Trophoblast cell (in vitro differentiated cells and primary cell): ENCODE data around the gene PEX14.
"Not testable (repeated sequence)": the region's sequence is repeated elsewhere in the genome, so short reads cannot be mapped to it uniquely, and the experiment has no call there.

Experiments used
- DNase-seq, 2 donors: peaks; one replicate each; pipeline ENCODE4 v3.0.0-alpha.2; 2016
- H2AFZ ChIP-seq: 2 replicates; pipeline ENCODE4 v1.6.1; 2013; ENCODE audit warnings: low read length, moderate library complexity, mild to moderate bottlenecking; ENCODE audit not compliant: insufficient read depth, poor library complexity
- H2AK5ac ChIP-seq: 2 replicates; pipeline ENCODE4 v1.6.1; 2013; ENCODE audit warnings: mild to moderate bottlenecking, low read length
- H2BK120ac ChIP-seq: 2 replicates; pipeline ENCODE4 v1.6.1; 2013; ENCODE audit warnings: low read length, mild to moderate bottlenecking, moderate library complexity; ENCODE audit not compliant: insufficient read depth, poor library complexity
- H2BK12ac ChIP-seq: 2 replicates; pipeline ENCODE4 v1.6.1; 2013; ENCODE audit warnings: mild to moderate bottlenecking, low read length, moderate library complexity
- H2BK5ac ChIP-seq: 2 replicates; pipeline ENCODE4 v1.6.1; 2013; ENCODE audit warnings: low read length, low read depth, moderate library complexity, mild to moderate bottlenecking; ENCODE audit not compliant: poor library complexity
- H3K14ac ChIP-seq: 2 replicates; pipeline ENCODE4 v1.6.1; 2013; ENCODE audit warnings: mild to moderate bottlenecking, low read length
- H3K18ac ChIP-seq: 2 replicates; pipeline ENCODE4 v1.6.1; 2013; ENCODE audit warnings: mild to moderate bottlenecking, low read length
- H3K23ac ChIP-seq: 2 replicates; pipeline ENCODE4 v1.6.1; 2013; ENCODE audit warnings: low read length
- H3K27ac ChIP-seq: 2 replicates; pipeline ENCODE4 v1.5.1; 2013; ENCODE audit warnings: low read depth, mild to moderate bottlenecking, inconsistent platforms, low read length, moderate library complexity
- H3K27me3 ChIP-seq: 2 replicates; pipeline ENCODE4 v1.6.1; 2013; ENCODE audit warnings: inconsistent platforms, mild to moderate bottlenecking, low read length, moderate library complexity; ENCODE audit not compliant: insufficient read depth
- H3K36me3 ChIP-seq, 2 experiments: 1 replicate in 1 of 2; 2 replicates in 1 of 2; pipeline ENCODE4 v1.6.1; 2013; ENCODE audit warnings: low read length in 2 of 2, mild to moderate bottlenecking in 2 of 2, moderate library complexity in 1 of 2; ENCODE audit not compliant: insufficient read depth in 2 of 2, control insufficient read depth in 1 of 2
- H3K4ac ChIP-seq: 2 replicates; pipeline ENCODE4 v1.6.1; 2013; ENCODE audit warnings: low read depth, mild to moderate bottlenecking, low read length, moderate library complexity
- H3K4me1 ChIP-seq, 2 experiments: 1 replicate in 1 of 2; 2 replicates in 1 of 2; pipeline ENCODE4 v1.6.1; 2013; ENCODE audit warnings: low read length in 2 of 2, mild to moderate bottlenecking in 2 of 2, moderate library complexity in 1 of 2; ENCODE audit not compliant: insufficient read depth in 2 of 2, control insufficient read depth in 1 of 2
- H3K4me2 ChIP-seq: 2 replicates; pipeline ENCODE4 v1.6.1; 2013; ENCODE audit warnings: inconsistent platforms, mild to moderate bottlenecking, low read length, moderate library complexity
- H3K4me3 ChIP-seq: 2 replicates; pipeline ENCODE4 v1.5.1; 2013; ENCODE audit warnings: mild to moderate bottlenecking, low read depth, low read length, inconsistent platforms
- H3K79me1 ChIP-seq: one replicate; pipeline ENCODE4 v1.6.1; 2013; ENCODE audit warnings: low read length
- H3K79me2 ChIP-seq: 2 replicates; pipeline ENCODE4 v1.6.1; 2013; ENCODE audit warnings: low read length, mild to moderate bottlenecking; ENCODE audit not compliant: control insufficient read depth, insufficient read depth, poor library complexity
- H3K9ac ChIP-seq: 2 replicates; pipeline ENCODE4 v1.6.1; 2013; ENCODE audit warnings: mild to moderate bottlenecking, low read length
- H3K9me3 ChIP-seq: 2 replicates; pipeline ENCODE4 v1.6.1; 2013; ENCODE audit warnings: low read depth, mild to moderate bottlenecking, control low read depth, inconsistent platforms, low read length; ENCODE audit not compliant: insufficient read depth
- H4K12ac ChIP-seq: 2 replicates; pipeline ENCODE4 v1.6.1; 2013; ENCODE audit warnings: low read depth, mild to moderate bottlenecking, low read length, moderate library complexity
- H4K8ac ChIP-seq: 2 replicates; pipeline ENCODE4 v1.6.1; 2013; ENCODE audit warnings: low read depth, mild to moderate bottlenecking, low read length, moderate library complexity
- H4K91ac ChIP-seq: one replicate; pipeline ENCODE4 v1.6.1; 2013; ENCODE audit warnings: low read depth, mild to moderate bottlenecking, low read length, moderate library complexity
- WGBS: extraction: QIAGEN DNeasy Blood & Tissue Kit; methylation state at CpG from one replicate; pipeline ENCODE4 v1.1.7; 2013; ENCODE audit warnings: missing lambda C conversion rate; ENCODE audit not compliant: insufficient read length, insufficient coverage; ENCODE audit errors: extremely low coverage; 5-methylcytosine and 5-hydroxymethylcytosine counted together

The PEX14 gene

DNA sequence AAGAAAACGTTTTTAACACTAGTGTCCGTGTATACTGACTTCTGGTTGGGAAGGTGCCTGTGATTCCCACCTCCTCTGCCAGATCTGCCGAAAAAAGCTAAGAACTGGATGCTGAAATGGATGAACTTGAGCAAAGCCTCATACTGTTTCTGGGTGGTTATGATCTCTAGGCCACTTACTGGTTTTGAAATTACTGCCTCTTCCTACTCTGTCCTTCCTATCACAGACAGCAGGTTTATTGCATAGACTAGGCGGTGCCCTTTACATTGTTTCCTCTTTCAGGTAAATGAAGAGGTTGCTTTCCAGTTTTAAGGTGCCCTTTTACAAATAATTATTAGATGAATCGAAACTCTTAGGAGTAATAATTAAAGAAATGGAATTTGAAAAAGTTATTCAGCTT lies 27.5 kb downstream of the PEX14 start:
- Histone ChIP-seq H2AFZ (no peak overlapping the region), H3K9me3 (no peaks in the 10 kb centered on the region), H3K36me3 (peaks cover 1% of the 10 kb centered on the region in 2 experiments), H3K18ac (no peak overlapping the region), H3K9ac (no peak overlapping the region), H3K23ac (no peak overlapping the region), H2BK5ac (no peak overlapping the region), H2AK5ac (no peak overlapping the region), H4K12ac (no peak overlapping the region), H3K4ac (no peak overlapping the region), H3K4me3 (no peak overlapping the region), H3K79me2 (no peaks in the 10 kb centered on the region), H3K27ac (no peak overlapping the region), H3K4me2 (no peak overlapping the region), H2BK12ac (no peak overlapping the region), H2BK120ac (no peak overlapping the region), H3K79me1 (no peaks in the 10 kb centered on the region), H3K14ac (no peak overlapping the region), H3K4me1 (peaks cover 0 to 2% of the 10 kb centered on the region in 2 experiments), H4K91ac (no peak overlapping the region), H3K27me3 (no peaks in the 10 kb centered on the region), H4K8ac (no peak overlapping the region)
- WGBS = no CpG with 5 or more reads among the region's 5 CpGs
- DNase-seq = no peak

- Histone ChIP-seq H3K9ac (no peak overlapping the region), H2BK12ac (no peak overlapping the region), H4K12ac (no peak overlapping the region), H3K9me3 (no peaks in the 10 kb centered on the region), H3K18ac (no peak overlapping the region), H3K23ac (no peak overlapping the region), H4K8ac (no peak overlapping the region), H3K4me1 (peaks cover 5 to 9% of the 10 kb centered on the region in 2 experiments), H3K14ac (no peak overlapping the region), H3K27me3 (no peaks in the 10 kb centered on the region), H2AK5ac (no peak overlapping the region), H4K91ac (no peak overlapping the region), H3K4me3 (no peak overlapping the region), H3K27ac (no peak overlapping the region), H3K36me3 (no peaks in the 10 kb centered on the region), H3K79me1 (no peaks in the 10 kb centered on the region), H3K79me2 (no peaks in the 10 kb centered on the region), H2AFZ (no peak overlapping the region), H3K4me2 (no peak overlapping the region), H3K4ac (no peak overlapping the region), H2BK120ac (no peak overlapping the region), H2BK5ac (no peak overlapping the region)
- DNase-seq = no peak
- no CpG with 5 or more reads among the region's 5 CpGs for WGBS
Measured at GRCh38 chr1:10504249-10504648, 29.5 kb downstream of the PEX14 start.

DNA sequence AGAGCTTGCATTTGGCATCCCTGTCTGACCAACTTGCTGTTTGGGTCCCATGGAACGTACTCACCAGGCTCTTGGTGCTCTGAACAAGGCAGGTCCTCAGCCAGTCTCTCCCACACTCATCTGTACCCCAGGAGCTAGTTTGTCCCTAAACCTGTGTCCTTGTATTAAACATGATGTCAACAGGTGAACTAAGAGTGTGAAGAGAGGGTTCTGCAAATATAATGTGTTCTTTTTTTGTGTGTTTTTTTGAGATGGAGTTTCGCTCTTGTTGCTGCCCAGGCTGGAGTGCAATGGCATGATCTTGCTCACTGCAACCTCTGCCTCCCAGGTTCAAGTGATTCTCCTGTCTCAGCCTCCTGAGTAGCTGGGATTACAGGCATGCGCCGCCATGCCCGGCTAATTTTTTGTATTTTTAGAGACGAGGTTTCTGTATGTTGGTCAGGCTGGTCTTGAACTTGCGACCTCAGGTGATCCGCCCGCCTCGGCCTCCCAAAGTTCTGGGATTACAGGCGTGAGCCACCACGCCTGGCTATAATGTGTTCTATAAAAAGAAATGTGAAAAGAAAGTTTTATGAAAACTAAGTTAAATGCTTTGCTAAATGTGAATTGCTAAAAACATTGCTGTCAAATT lies 31.4 kb downstream of the PEX14 start:
- H3K23ac ChIP-seq, H3K36me3 ChIP-seq, H4K12ac ChIP-seq, H3K27ac ChIP-seq, H3K14ac ChIP-seq, H3K79me1 ChIP-seq, H3K4me3 ChIP-seq, H3K9me3 ChIP-seq, H3K9ac ChIP-seq, H3K79me2 ChIP-seq, H2BK120ac ChIP-seq, H2BK5ac ChIP-seq, H3K4ac ChIP-seq, H3K27me3 ChIP-seq, H3K18ac ChIP-seq, H4K91ac ChIP-seq, H2AFZ ChIP-seq, H2BK12ac ChIP-seq, H4K8ac ChIP-seq, H2AK5ac ChIP-seq, H3K4me2 ChIP-seq, DNase-seq: not testable (repeated sequence)
- WGBS = no CpG with 5 or more reads among the region's 12 CpGs
- H3K4me1 ChIP-seq = peaks cover 8 to 15% of the 10 kb centered on the region in 2 experiments

DNA sequence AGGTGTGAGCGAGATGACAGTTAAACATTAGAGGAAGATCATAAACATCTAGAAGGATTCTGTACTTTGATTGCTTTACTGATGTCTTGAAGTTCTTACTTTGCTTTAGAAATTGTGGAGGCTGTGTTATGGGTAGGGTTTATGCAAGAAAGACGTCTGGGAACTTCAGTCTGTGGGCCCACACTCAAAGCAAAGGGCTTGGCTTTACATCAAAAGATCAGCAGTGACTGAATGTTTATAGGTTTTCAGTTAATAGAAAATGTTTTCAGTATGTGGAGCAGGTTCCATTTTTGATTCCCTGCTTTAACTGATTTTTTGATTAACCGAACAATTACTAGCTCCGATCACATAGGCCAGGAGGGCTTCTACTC lies 31.9 kb downstream of the PEX14 start:
- Histone ChIP-seq H3K79me1 (no peaks in the 10 kb centered on the region), H3K14ac (no peak overlapping the region), H3K4me1 (peaks cover 11 to 20% of the 10 kb centered on the region in 2 experiments)

More for the DNA sequence above, 31.9 kb downstream of the PEX14 start:
- Histone ChIP-seq H3K4ac (no peak overlapping the region), H3K18ac (no peak overlapping the region), H3K36me3 (no peaks in the 10 kb centered on the region), H2AFZ (no peak overlapping the region), H3K27me3 (no peaks in the 10 kb centered on the region), H2BK5ac (no peak overlapping the region), H3K4me2 (no peak overlapping the region), H2AK5ac (no peak overlapping the region), H4K8ac (no peak overlapping the region), H3K79me2 (no peaks in the 10 kb centered on the region), H3K23ac (no peak overlapping the region), H3K9ac (no peak overlapping the region), H2BK120ac (no peak overlapping the region), H3K27ac (no peak overlapping the region), H4K91ac (no peak overlapping the region), H3K9me3 (peaks cover 2% of the 10 kb centered on the region), H2BK12ac (no peak overlapping the region), H3K4me3 (no peak overlapping the region), H4K12ac (no peak overlapping the region)
- no peak for DNase-seq
- no CpG with 5 or more reads among the region's 4 CpGs for WGBS
